ENCODE results near the gene LUC7L3. TPM values are rescaled to one million over a fixed set of nuclear protein-coding genes. Genes with fewer than 3 reads are reported as not detected.

Gene LUC7L3
- polyA plus RNA-seq, 3 donors: 14.6 to 49.8 (median 17.1) TPM

GRCh38 chr17:50762177-50762576 lies 42.8 kb downstream of the LUC7L3 start:
- peak overlapping the region in 2 of 7 donors; percentile 30 to 95 for H3K27ac Mint-ChIP-seq
- intact Hi-C loops (cut with micrococcal nuclease): no loop called here

GRCh38 chr17:50763716-50764475 lies 44.5 kb downstream of the LUC7L3 start:
- no peaks in the 10 kb centered on the region for H3K36me3 Mint-ChIP-seq
- H3K27ac ChIP-seq (ENCODE audit: low read depth in 1 of 2, low read length in 2 of 2): peak overlapping the region in 1 of 2 donors; percentile 88
- peak overlapping the region; percentile 82 for H2AFZ ChIP-seq (ENCODE audit: insufficient read depth, low read depth, low read length, poor library complexity, severe bottlenecking)
- H4K20me1 ChIP-seq (ENCODE audit: insufficient read depth, low read length): no peaks in the 10 kb centered on the region
- no peaks in the 10 kb centered on the region for H3K9me3 Mint-ChIP-seq
- WGBS (ENCODE audit: insufficient coverage): no CpG with 5 or more reads among the region's 2 CpGs
- H3K36me3 ChIP-seq (replicated peaks in 1 of 2; ENCODE audit: control insufficient read depth in 1 of 2, insufficient read depth in 2 of 2, low read length in 2 of 2): no peaks in the 10 kb centered on the region
- H3K27ac Mint-ChIP-seq: peak overlapping the region; percentile 95 to 99 (median 99)
- H3K4me1 ChIP-seq (ENCODE audit: control insufficient read depth in 1 of 2, insufficient read depth in 2 of 2, low read length in 2 of 2): peaks cover 36 to 43% of the 10 kb centered on the region in 2 donors
- H3K27me3 ChIP-seq (ENCODE audit: control insufficient read depth in 2 of 2, insufficient read depth in 2 of 2, low read length in 2 of 2): no peaks in the 10 kb centered on the region
- no peaks in the 10 kb centered on the region for H3K79me2 ChIP-seq (ENCODE audit: insufficient read depth, low read length)
- H3K9me3 ChIP-seq (replicated peaks in 1 of 2; ENCODE audit: control insufficient read depth in 1 of 2, insufficient read depth in 1 of 2, low read length in 2 of 2): no peaks in the 10 kb centered on the region
- peaks cover 1 to 3% (median 2%) of the 10 kb centered on the region in 3 donors for H3K27me3 Mint-ChIP-seq (ENCODE audit: low read depth in 3 of 3)
- DNase-seq: no peak
- peak overlapping the region in 1 of 3 experiments; percentile 77 for H3K4me3 ChIP-seq (replicated peaks in 1 of 3; ENCODE audit: low read depth in 2 of 3, low read length in 3 of 3)
- intact Hi-C loops (cut with micrococcal nuclease): no loop called here
- H3K4me2 ChIP-seq (replicated peaks; ENCODE audit: extremely low read depth, low read length, poor library complexity, severe bottlenecking): peak overlapping the region; percentile 64
- TF ChIP-seq CTCF (IDR thresholded peaks at IDR 0.05): no peak
- H3K9ac ChIP-seq (ENCODE audit: insufficient read depth, low read length, poor library complexity, severe bottlenecking): no peak overlapping the region
- no peak overlapping the region for H3K4me3 Mint-ChIP-seq
- peaks cover 39% of the 10 kb centered on the region for H3K4me1 Mint-ChIP-seq

More at GRCh38 chr17:50762177-50762576, 42.8 kb downstream of the LUC7L3 start:
- Histone ChIP-seq H3K9ac (ENCODE audit: insufficient read depth, low read length, poor library complexity, severe bottlenecking) (no peak overlapping the region), H3K4me2 (replicated peaks; ENCODE audit: extremely low read depth, low read length, poor library complexity, severe bottlenecking) (no peak overlapping the region), H3K4me1 (ENCODE audit: control insufficient read depth in 1 of 2, insufficient read depth in 2 of 2, low read length in 2 of 2) (peaks cover 36 to 43% of the 10 kb centered on the region in 2 donors), H3K79me2 (ENCODE audit: insufficient read depth, low read length) (no peaks in the 10 kb centered on the region), H3K4me3 (replicated peaks in 1 of 3; ENCODE audit: low read depth in 2 of 3, low read length in 3 of 3) (no peak overlapping the region), H2AFZ (ENCODE audit: insufficient read depth, low read depth, low read length, poor library complexity, severe bottlenecking) (no peak overlapping the region), H3K36me3 (replicated peaks in 1 of 2; ENCODE audit: control insufficient read depth in 1 of 2, insufficient read depth in 2 of 2, low read length in 2 of 2) (no peaks in the 10 kb centered on the region), H3K27ac (ENCODE audit: low read depth in 1 of 2, low read length in 2 of 2) (no peak overlapping the region), H4K20me1 (ENCODE audit: insufficient read depth, low read length) (no peaks in the 10 kb centered on the region), H3K9me3 (replicated peaks in 1 of 2; ENCODE audit: control insufficient read depth in 1 of 2, insufficient read depth in 1 of 2, low read length in 2 of 2) (no peaks in the 10 kb centered on the region), H3K27me3 (ENCODE audit: control insufficient read depth in 2 of 2, insufficient read depth in 2 of 2, low read length in 2 of 2) (no peaks in the 10 kb centered on the region)
- H3K9me3 Mint-ChIP-seq: no peaks in the 10 kb centered on the region
- H3K4me1 Mint-ChIP-seq: peaks cover 39% of the 10 kb centered on the region
- H3K27me3 Mint-ChIP-seq (ENCODE audit: low read depth in 3 of 3): peaks cover 0 to 3% (median 2%) of the 10 kb centered on the region in 3 donors
- WGBS (ENCODE audit: insufficient coverage): no CpG with 5 or more reads among the region's 2 CpGs
- H3K4me3 Mint-ChIP-seq: no peak overlapping the region
- no peak for DNase-seq
- no peaks in the 10 kb centered on the region for H3K36me3 Mint-ChIP-seq
- no peak for TF ChIP-seq CTCF (IDR thresholded peaks at IDR 0.05)

Measured in CD14-positive monocyte (primary cell).